A549 (cell line): ENCODE results near the gene CRACDL. TPM values are rescaled to one million over a fixed set of nuclear protein-coding genes. Genes with fewer than 3 reads are reported as not detected.
"Not testable (repeated sequence)": the region's sequence is repeated elsewhere in the genome, so short reads cannot be mapped to it uniquely, and the experiment has no call there.

Experiments
- ATAC-seq, 2 experiments: fragments of 200-7000 bp in 1 of 2; fragments of >200 bp in 1 of 2; cut with Nextera tagmentation in 1 of 2; cut with Tn5 transposase in 1 of 2; 3 replicates each; pipeline versions ENCODE4 v1.8.0 to v1.9.1; 2018 to 2020; ENCODE audit warnings: mild to moderate bottlenecking in 1 of 2, moderate library complexity in 1 of 2
- CTCF ChIA-PET: fragments of 300-600 bp; sonication (Branson Sonifier 250); formaldehyde crosslinking; extraction: SDS; loops from one replicate; lab custom pipeline; 2021; ENCODE audit warnings: antibody characterized with exemption, inconsistent platforms; lab: Yijun Ruan, JAX
- POLR2A ChIA-PET: fragments of 350-600 bp; formaldehyde crosslinking; extraction: SDS; loops from one replicate; lab custom pipeline; 2021; ENCODE audit warnings: antibody characterized with exemption, inconsistent platforms; lab: Yijun Ruan, JAX
- DNase-seq, 2 experiments: peaks; one replicate each; pipeline versions ENCODE4 v3.0.0 to v3.0.0-alpha.2; 2011 to 2016; ENCODE audit warnings: low read depth in 1 of 2, low spot score in 1 of 2
- FAIRE-seq: peaks from 2 replicates; lab custom pipeline; 2011; peaks lifted over from hg19 to GRCh38; lab: Jason Lieb, UNC
- H3K27ac ChIP-seq, 2 experiments: fragments of >200 bp; sonication (Bioruptor Twin); formaldehyde crosslinking; 3 replicates each; pipeline ENCODE4 v1.5.1; 2016 to 2017
- H3K4me1 ChIP-seq: fragments of >200 bp; sonication (Bioruptor Twin); formaldehyde crosslinking; 3 replicates; pipeline ENCODE4 v1.6.1; 2016
- H3K4me2 ChIP-seq: fragments of >200 bp; sonication (Bioruptor Twin); formaldehyde crosslinking; 3 replicates; pipeline ENCODE4 v1.6.1; 2016
- H3K4me3 ChIP-seq: fragments of >200 bp; sonication (Bioruptor Twin); formaldehyde crosslinking; 3 replicates; pipeline ENCODE4 v1.5.1; 2016
- H3K9me3 ChIP-seq: fragments of >200 bp; sonication (Bioruptor Twin); formaldehyde crosslinking; 3 replicates; pipeline ENCODE4 v1.6.1; 2016
- CBX8 ChIP-seq: fragments of 200-600 bp; sonication (generic); IDR thresholded peaks from 2 replicates; pipeline ENCODE4 v1.6.1; 2016
- CHD4 ChIP-seq: fragments of 200-600 bp; sonication (generic); IDR thresholded peaks from 2 replicates; pipeline ENCODE4 v1.6.1; 2016; ENCODE audit warnings: antibody characterized with exemption, mild to moderate bottlenecking, borderline replicate concordance
- EHMT2 ChIP-seq: fragments of 200-600 bp; sonication (generic); IDR thresholded peaks from 2 replicates; pipeline ENCODE4 v1.6.1; 2016; ENCODE audit warnings: antibody characterized with exemption, low read depth, mild to moderate bottlenecking, moderate library complexity
- ELK1 ChIP-seq: fragments of 150-350 bp; IDR thresholded peaks from 2 replicates; pipeline ENCODE4 v1.6.1; 2014; ENCODE audit warnings: low read depth, mild to moderate bottlenecking, low read length
- FOSL2 ChIP-seq, 2 experiments: fragments of 450-650 bp in 1 of 2; fragments of >200 bp in 1 of 2; sonication (Bioruptor Twin) in 1 of 2; formaldehyde crosslinking; IDR thresholded peaks; 2 replicates each; pipeline versions ENCODE4 v1.5.0 to v1.6.1; 2016 to 2020; ENCODE audit warnings: mild to moderate bottlenecking in 1 of 2, moderate library complexity in 1 of 2
- FOXS1 ChIP-seq: fragments of 250-450 bp; sonication (Bioruptor Pico); IDR thresholded peaks from 2 replicates; pipeline ENCODE4 v1.5.0; 2020; ENCODE audit warnings: mild to moderate bottlenecking, moderate library complexity
- GATA3 ChIP-seq: IDR thresholded peaks from 2 replicates; pipeline ENCODE4 v1.6.1; 2012; ENCODE audit warnings: borderline replicate concordance
- HOXB13 ChIP-seq: fragments of 250-450 bp; sonication (Bioruptor Pico); IDR thresholded peaks from 2 replicates; pipeline ENCODE4 v1.5.0; 2020; ENCODE audit warnings: low read depth, mild to moderate bottlenecking, moderate library complexity
- HOXB5 ChIP-seq: fragments of 250-450 bp; sonication (Bioruptor Pico); IDR thresholded peaks from 2 replicates; pipeline ENCODE4 v1.5.0; 2020; ENCODE audit warnings: mild to moderate bottlenecking, moderate library complexity
- JUN ChIP-seq, 2 experiments: fragments of >200 bp; sonication (Bioruptor Twin); formaldehyde crosslinking; IDR thresholded peaks; 2 replicates in 1 of 2; 3 replicates in 1 of 2; pipeline ENCODE4 v1.6.1; 2016 to 2017
- RAD21 ChIP-seq, 2 experiments: fragments of >200 bp in 1 of 2; sonication (Bioruptor Twin) in 1 of 2; formaldehyde crosslinking in 1 of 2; IDR thresholded peaks in 1 of 2; conservative IDR thresholded peaks in 1 of 2; 2 replicates in 1 of 2; 3 replicates in 1 of 2; pipeline ENCODE4 v1.6.1; 2012 to 2018; ENCODE audit warnings: inconsistent platforms in 1 of 2
- RARB ChIP-seq: fragments of 250-450 bp; sonication (Bioruptor Pico); IDR thresholded peaks from 2 replicates; pipeline ENCODE4 v1.8.0; 2021; ENCODE audit warnings: mild to moderate bottlenecking, moderate library complexity
- REST ChIP-seq: fragments of 200-600 bp; sonication (generic); IDR thresholded peaks from 2 replicates; pipeline ENCODE4 v1.6.1; 2016; ENCODE audit warnings: antibody characterized with exemption, mild to moderate bottlenecking, moderate library complexity
- TP53 ChIP-seq: fragments of 250-450 bp; sonication (Bioruptor Pico); IDR thresholded peaks from 2 replicates; pipeline ENCODE4 v1.5.0; 2021; ENCODE audit warnings: mild to moderate bottlenecking, moderate library complexity
- ZC3H11A ChIP-seq: fragments of 450-650 bp; IDR thresholded peaks from 2 replicates; pipeline ENCODE4 v1.6.1; 2014; ENCODE audit warnings: antibody characterized with exemption, mild to moderate bottlenecking
- ZNF302 ChIP-seq: fragments of 250-450 bp; sonication (Bioruptor Pico); IDR thresholded peaks from 2 replicates; pipeline ENCODE4 v1.9.0; 2021; ENCODE audit warnings: inconsistent platforms, mild to moderate bottlenecking, moderate library complexity
- ZSCAN20 ChIP-seq: fragments of 250-450 bp; sonication (Bioruptor Pico); IDR thresholded peaks from 2 replicates; pipeline ENCODE4 v1.8.0; 2022; ENCODE audit warnings: mild to moderate bottlenecking, moderate library complexity
- WGBS: methylation state at CpG from one replicate; pipeline ENCODE4 v1.1.6; 2017; ENCODE audit errors: missing lambda C conversion rate; 5-methylcytosine and 5-hydroxymethylcytosine counted together
- polyA plus RNA-seq, 4 experiments: library from polyadenylated mRNA; depleted of rRNA in 3 of 4; stranded (reverse); fragments of >200 nt; fragmentation: RNase III in 1 of 4; extraction: RNeasy Plus Mini Kit Qiagen cat#74134 plus additional on column Dnase treatment in 1 of 4; gene quantifications; 2 replicates in 3 of 4; 3 replicates in 1 of 4; pipeline ENCODE4 v1.2.3, GENCODE V29; 2011 to 2017

The CRACDL gene
- polyA plus RNA-seq, 2 of the 4 experiments (the other 2 are of a cell fraction) = 0.21 to 0.36 TPM

GRCh38 chr2:98901702-98902101 is 34.3 kb downstream of the CRACDL start:
- CTCF ChIA-PET = no interaction called here
- POLR2A ChIA-PET = no interaction called here
- no peaks in the 10 kb centered on the region for H3K4me1 ChIP-seq
- ATAC-seq (no peak), DNase-seq (no peak), FAIRE-seq (no peak)
- TF ChIP-seq HOXB5 (CRISPR knock-in tag) = no peak
- no peak for TF ChIP-seq CBX8
- no peak for TF ChIP-seq HOXB13 (CRISPR knock-in tag)
- no peak for TF ChIP-seq RAD21 (conservative IDR thresholded peaks at IDR 0.05 in 1 of 2, IDR thresholded peaks at IDR 0.05 in 1 of 2)
- no peak for TF ChIP-seq FOSL2 (IDR thresholded peaks at IDR 0.05)
- TF ChIP-seq FOSL2 (CRISPR knock-in tag; IDR thresholded peaks at IDR 0.05) = no peak
- no peak for TF ChIP-seq JUN (IDR thresholded peaks at IDR 0.05)
- TF ChIP-seq ELK1 = no peak
- TF ChIP-seq FOXS1 = no peak
- TF ChIP-seq ZSCAN20 (CRISPR knock-in tag) = no peak
- no peak for TF ChIP-seq EHMT2
- TF ChIP-seq CHD4 = no peak
- no peak for TF ChIP-seq ZNF302 (CRISPR knock-in tag)
- no peak for TF ChIP-seq RARB (CRISPR knock-in tag)
- no peak for TF ChIP-seq REST
- no peak for TF ChIP-seq TP53 (CRISPR knock-in tag)
- no peak overlapping the region for H3K4me3 ChIP-seq
- 91% methylated on average over 11 of the region's 11 CpGs for WGBS
- H3K4me2 ChIP-seq = no peak overlapping the region
- no peak overlapping the region for H3K27ac ChIP-seq
- no peaks in the 10 kb centered on the region for H3K9me3 ChIP-seq

- no peak for FAIRE-seq
- TF ChIP-seq JUN (IDR thresholded peaks at IDR 0.05) (no peak), ZC3H11A (no peak)
- Histone ChIP-seq H3K27ac (no peak overlapping the region), H3K9me3 (no peaks in the 10 kb centered on the region), H3K4me1 (no peaks in the 10 kb centered on the region), H3K4me3 (no peak overlapping the region), H3K4me2 (no peak overlapping the region)
- ChIA-PET POLR2A (no interaction called here), CTCF (no interaction called here)
- DNase-seq = no peak
- no peak for ATAC-seq
- WGBS = no CpG with 5 or more reads among the region's 3 CpGs
Observed at GRCh38 chr2:98901291-98901690, 34.7 kb downstream of the CRACDL start.

GRCh38 chr2:98900721-98901120 is 35.3 kb downstream of the CRACDL start:
- H3K4me1 ChIP-seq = no peaks in the 10 kb centered on the region
- H3K27ac ChIP-seq = no peak overlapping the region
- no peak for FAIRE-seq
- POLR2A ChIA-PET = no interaction called here
- H3K4me2 ChIP-seq = no peak overlapping the region
- CTCF ChIA-PET = no interaction called here
- H3K9me3 ChIP-seq = no peaks in the 10 kb centered on the region
- no peak for ATAC-seq
- WGBS = 78% methylated on average over 8 of the region's 8 CpGs
- no peak overlapping the region for H3K4me3 ChIP-seq
- TF ChIP-seq GATA3 = no peak
- no peak for TF ChIP-seq ZSCAN20 (CRISPR knock-in tag)
- DNase-seq = no peak

GRCh38 chr2:98899703-98900078 is 36.3 kb downstream of the CRACDL start:
- CTCF ChIA-PET, DNase-seq, ATAC-seq, POLR2A ChIA-PET, H3K4me3 ChIP-seq, H3K4me2 ChIP-seq, H3K4me1 ChIP-seq, H3K9me3 ChIP-seq, H3K27ac ChIP-seq, FAIRE-seq: not testable (repeated sequence)
- WGBS = 68% methylated on average over 2 of the region's 2 CpGs
